ACHN (cell line): Measurements from ENCODE around the gene CDA.

Experiments used
- DNase-seq: peaks from one replicate; pipeline ENCODE4 v3.0.0-alpha.2; 2015
- in situ Hi-C: cut with HindIII; loops from 2 replicates; pipeline ENCODE4 v1.10.0; 2017; ENCODE audit warnings: low sequenced_read_pairs, low pct_ligation_motif_present, low pct_unique_long_range_greater_than_20kb

The CDA gene

DNA sequence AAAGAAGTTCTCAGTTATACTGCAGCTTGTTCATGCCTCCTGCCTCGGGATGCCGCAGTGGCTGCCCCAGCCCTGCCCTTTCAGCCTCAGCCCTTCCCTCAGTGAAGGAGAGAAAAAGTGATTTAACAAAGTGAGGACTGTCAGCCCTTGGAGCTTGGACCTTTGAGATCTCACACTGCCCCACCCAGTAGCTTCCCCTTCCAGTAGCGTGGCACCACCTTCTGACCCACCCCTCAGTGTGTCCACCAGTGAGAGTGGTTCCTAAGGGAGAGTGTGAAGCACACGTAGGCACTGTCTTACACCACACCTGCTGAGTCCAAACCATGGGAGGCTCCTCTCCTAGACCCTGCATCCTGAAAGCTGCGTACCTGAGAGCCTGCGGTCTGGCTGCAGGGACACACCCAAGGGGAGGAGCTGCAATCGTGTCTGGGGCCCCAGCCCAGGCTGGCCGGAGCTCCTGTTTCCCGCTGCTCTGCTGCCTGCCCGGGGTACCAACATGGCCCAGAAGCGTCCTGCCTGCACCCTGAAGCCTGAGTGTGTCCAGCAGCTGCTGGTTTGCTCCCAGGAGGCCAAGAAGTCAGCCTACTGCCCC, at the start of gene CDA:
TSS of gene CDA (plus strand) at position 464 of the 592 bp plus-strand sequence. CDS start at position 497, 33 bp downstream.
- DNase-seq, result no peak

GRCh38 chr1:20540281-20540680, 48.6 kb upstream of the CDA start:
- DNase-seq, result no peak
- in situ Hi-C loops, result no loop called here

More for the DNA sequence above, at the start of gene CDA:
- in situ Hi-C loops, result no loop called here

GRCh38 chr1:20546637-20547036, 42.3 kb upstream of the CDA start:
- no peak for DNase-seq
- in situ Hi-C loops, result no loop called here

- in situ Hi-C loops, result no loop called here
Observed at GRCh38 chr1:20551161-20551560, 37.7 kb upstream of the CDA start.

GRCh38 chr1:20551945-20552727, 36.8 kb upstream of the CDA start, which contains the start of gene FAM43B:
FAM43B (plus strand) TSS chr1:20552573; CDS start chr1:20552974, 401 bp downstream.
- peak; percentile 26 for DNase-seq

More at GRCh38 chr1:20551161-20551560, 37.7 kb upstream of the CDA start:
- no peak for DNase-seq

DNA sequence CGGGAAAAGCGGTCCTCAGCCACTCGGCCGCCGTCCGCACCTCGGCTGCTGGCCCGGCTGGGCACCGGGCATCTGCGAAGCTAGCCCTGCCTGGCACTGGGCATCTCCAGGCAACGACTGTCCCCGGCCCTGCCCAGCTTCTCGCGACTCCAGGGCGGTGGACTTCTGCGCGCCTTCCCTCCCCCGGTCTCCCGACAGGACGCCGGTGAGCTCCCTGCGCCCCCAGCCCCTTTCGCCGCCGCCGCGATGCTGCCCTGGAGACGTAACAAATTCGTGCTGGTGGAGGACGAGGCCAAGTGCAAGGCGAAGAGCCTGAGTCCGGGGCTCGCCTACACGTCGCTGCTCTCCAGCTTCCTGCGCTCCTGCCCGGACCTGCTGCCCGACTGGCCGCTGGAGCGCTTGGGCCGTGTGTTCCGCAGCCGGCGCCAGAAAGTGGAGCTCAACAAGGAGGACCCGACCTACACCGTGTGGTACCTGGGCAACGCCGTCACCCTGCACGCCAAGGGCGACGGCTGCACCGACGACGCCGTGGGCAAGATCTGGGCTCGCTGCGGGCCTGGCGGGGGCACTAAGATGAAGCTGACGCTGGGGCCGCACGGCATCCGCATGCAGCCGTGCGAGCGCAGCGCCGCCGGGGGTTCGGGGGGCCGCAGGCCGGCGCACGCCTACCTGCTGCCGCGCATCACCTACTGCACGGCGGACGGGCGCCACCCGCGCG, 36.0 kb upstream of the CDA start:
- in situ Hi-C loops, result no loop called here
- DNase-seq, result no peak

More at GRCh38 chr1:20551945-20552727, 36.8 kb upstream of the CDA start, which contains the start of gene FAM43B:
- in situ Hi-C loops, result no loop called here

DNA sequence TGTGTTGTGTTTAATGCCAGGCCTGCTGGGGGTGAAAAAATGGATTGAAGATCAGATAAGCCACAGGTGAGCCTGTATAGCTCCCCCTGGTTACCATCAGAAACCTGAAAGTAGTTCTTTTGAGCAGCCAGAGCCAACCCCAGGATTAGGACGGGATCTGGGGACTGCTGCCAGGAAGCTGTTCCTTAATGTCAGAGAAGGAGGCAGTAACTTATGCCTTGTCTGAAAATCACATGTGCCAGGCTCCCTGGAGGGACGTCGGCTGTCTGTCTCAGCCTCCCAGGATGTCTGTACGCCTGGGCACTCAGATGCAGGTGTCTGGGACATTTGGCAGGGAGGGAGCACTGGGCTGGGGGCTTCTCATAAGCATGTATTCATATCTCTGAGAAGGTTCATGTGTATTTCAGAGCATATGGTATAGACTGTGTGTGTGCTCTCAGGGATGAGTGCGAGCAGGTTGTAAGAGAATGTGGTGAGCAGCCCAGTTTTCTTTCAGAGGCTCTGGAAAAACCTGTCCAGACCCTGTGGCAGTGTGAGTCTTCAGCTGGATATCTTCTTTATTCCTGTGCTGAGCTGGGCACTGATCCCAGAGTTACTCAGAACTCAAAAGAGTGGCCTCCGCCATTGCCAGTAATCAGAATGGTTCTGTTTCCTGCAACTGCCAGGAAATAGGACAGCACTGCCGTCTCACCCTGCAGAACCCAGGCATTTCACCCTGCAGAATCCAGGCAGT, 33.7 kb upstream of the CDA start:
- DNase-seq, result no peak
- in situ Hi-C loops, result no loop called here

DNA sequence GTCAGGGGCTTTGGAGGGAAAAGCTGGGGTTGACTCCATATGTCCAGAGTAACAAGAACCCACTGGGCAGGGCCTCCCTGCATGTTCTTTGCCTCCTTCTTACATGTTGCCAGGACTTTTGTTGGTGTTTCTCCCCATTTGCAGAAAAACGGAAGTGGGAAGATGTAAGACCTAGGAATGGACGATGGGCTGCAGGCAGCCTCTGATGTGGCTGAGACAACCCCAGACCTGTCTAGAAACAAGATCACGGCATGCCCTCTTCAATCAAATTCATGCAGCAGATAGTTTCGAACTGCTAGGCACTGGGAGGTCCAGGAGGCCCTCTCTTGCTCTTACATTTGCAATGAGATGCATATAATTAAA, 33.2 kb upstream of the CDA start:
- in situ Hi-C loops, result no loop called here
- DNase-seq, result no peak

DNA sequence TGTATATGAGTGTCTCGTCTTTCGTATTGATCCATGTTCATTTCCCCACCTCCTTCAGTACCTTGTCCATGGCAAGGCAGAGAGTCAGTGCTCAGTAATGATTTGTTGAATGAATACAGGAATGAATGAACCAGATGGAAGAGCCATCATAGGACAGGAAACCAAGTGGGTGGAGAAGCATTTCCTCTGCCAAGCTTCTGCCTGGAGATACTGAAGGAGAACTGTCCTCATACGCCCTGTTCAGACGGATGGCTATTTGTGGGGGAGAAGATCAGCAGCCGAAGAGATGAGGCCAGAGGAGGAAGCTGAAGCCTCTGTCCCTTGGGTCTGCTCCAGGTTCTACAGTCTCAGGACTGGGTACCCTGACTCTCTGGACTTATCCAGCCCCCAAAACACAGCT, 30.7 kb upstream of the CDA start:
- in situ Hi-C loops, result no loop called here
- no peak for DNase-seq

- no peak for DNase-seq
- in situ Hi-C loops, result no loop called here
Observed at GRCh38 chr1:20560966-20561365, 27.9 kb upstream of the CDA start.

DNA sequence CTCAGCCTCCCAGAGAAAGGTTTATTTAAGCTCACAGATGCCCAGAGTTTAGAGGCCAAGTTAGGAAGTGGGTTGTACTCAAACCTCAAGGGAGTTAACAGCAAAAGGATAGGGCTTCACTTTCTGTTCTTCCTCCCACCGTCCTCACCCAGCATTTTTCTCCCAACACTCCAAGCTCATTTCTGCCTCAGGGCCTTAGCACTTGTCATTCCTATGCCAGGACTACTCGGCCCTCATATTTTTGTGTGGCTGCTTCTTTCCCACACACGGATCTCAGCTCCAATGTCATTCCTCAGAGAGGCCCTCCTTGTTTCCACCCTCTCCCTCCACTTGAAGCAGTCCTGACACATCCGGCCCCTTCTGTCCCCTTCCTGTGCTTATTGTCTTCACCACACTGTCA, 23.7 kb upstream of the CDA start:
- DNase-seq, result no peak
- in situ Hi-C loops, result no loop called here

GRCh38 chr1:20569523-20570098, 19.3 kb upstream of the CDA start:
- in situ Hi-C loops, result no loop called here
- DNase-seq, result no peak

- no peak for DNase-seq
- in situ Hi-C loops, result no loop called here
Observed at GRCh38 chr1:20571427-20571826, 17.5 kb upstream of the CDA start.

GRCh38 chr1:20573987-20574386, 14.9 kb upstream of the CDA start:
- no peak for DNase-seq
- in situ Hi-C loops, result no loop called here

GRCh38 chr1:20574686-20575540, 14.0 kb upstream of the CDA start:
- in situ Hi-C loops, result no loop called here
- peak; percentile 64 for DNase-seq

DNA sequence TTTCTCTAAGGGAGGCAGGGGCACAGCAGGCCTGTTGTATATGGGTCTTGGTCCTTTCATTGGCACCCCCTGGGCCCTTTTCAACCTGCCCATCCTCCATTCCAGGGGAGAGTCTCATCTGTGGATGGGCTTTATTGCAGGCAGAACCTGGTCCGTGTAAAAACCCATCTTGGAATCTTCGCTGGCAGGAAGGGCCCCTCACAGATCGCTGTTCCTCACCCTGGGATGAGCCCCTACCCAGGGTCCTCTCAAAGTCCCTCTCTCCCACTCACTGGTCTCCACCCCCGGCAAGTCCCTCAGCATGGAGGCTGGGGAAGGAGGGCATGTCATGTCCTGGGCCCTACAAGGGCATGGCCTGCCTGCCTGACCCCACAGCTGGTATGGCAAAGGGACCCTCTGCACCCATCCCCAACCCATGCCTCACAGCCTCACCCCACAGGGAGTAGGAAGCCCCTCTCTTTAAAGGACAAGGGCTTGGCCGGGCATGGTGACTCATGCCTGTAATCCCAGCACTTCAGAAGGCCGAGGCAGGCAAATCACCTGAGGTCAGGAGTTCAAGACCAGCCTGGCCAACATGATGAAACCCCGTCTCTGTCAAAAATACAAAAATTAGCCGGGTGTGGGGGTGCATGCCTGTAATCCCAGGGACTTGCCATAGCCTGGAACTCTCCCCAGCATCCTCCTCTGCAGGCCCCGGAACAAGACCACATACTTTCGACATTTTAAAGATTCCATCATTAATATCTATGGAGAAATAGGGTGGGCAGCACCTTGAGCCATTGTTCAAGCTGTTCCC, 13.2 kb upstream of the CDA start:
- DNase-seq, result no peak
- in situ Hi-C loops, result no loop called here

- in situ Hi-C loops, result no loop called here
- no peak for DNase-seq
Observed at GRCh38 chr1:20578062-20578461, 10.8 kb upstream of the CDA start.
